Measurements from ENCODE around the gene APP. TPM values are rescaled to one million over a fixed set of nuclear protein-coding genes. Genes with fewer than 3 reads are reported as not detected.

APP gene
- total RNA-seq, 2 donors from 2014 or later: 38.5 to 81.4 TPM

- DNase-seq (ENCODE audit: low spot score in 2 of 2) (no peak), ATAC-seq (no peak)
- H3K27ac Mint-ChIP-seq: no peak overlapping the region
- H3K36me3 Mint-ChIP-seq: no peaks in the 10 kb centered on the region
- no peaks in the 10 kb centered on the region for H3K9me3 Mint-ChIP-seq
These were observed 167.2 kb downstream of the APP start for GRCh38 chr21:26003404-26003803.

GRCh38 chr21:26001356-26001755 is 169.2 kb downstream of the APP start:
- Mint-ChIP-seq H3K9me3 (no peaks in the 10 kb centered on the region), H3K27ac (no peak overlapping the region), H3K36me3 (no peaks in the 10 kb centered on the region)
- DNase-seq (ENCODE audit: low spot score in 2 of 2) (no peak), ATAC-seq (no peak)

GRCh38 chr21:25999921-26000582 is 170.5 kb downstream of the APP start:
- H3K9me3 Mint-ChIP-seq: no peaks in the 10 kb centered on the region
- DNase-seq (ENCODE audit: low spot score in 2 of 2): no peak
- peak; percentile 67 to 84 for ATAC-seq
- H3K36me3 Mint-ChIP-seq: no peaks in the 10 kb centered on the region
- peak overlapping the region in 1 of 2 donors; percentile 18 for H3K27ac Mint-ChIP-seq

- no peaks in the 10 kb centered on the region for H3K9me3 Mint-ChIP-seq
- ATAC-seq: no peak
- H3K27ac Mint-ChIP-seq: no peak overlapping the region
- no peak for DNase-seq (ENCODE audit: low spot score in 2 of 2)
- H3K36me3 Mint-ChIP-seq: no peaks in the 10 kb centered on the region
These were observed 172.6 kb downstream of the APP start for GRCh38 chr21:25997788-25998611.

- no peak overlapping the region for H3K27ac Mint-ChIP-seq
- H3K9me3 Mint-ChIP-seq: no peaks in the 10 kb centered on the region
- ATAC-seq (no peak), DNase-seq (ENCODE audit: low spot score in 2 of 2) (no peak)
- no peaks in the 10 kb centered on the region for H3K36me3 Mint-ChIP-seq
These were observed 175.3 kb downstream of the APP start for GRCh38 chr21:25995278-25995677.

- Mint-ChIP-seq H3K9me3 (no peaks in the 10 kb centered on the region), H3K36me3 (no peaks in the 10 kb centered on the region), H3K27ac (no peak overlapping the region)
- DNase-seq (ENCODE audit: low spot score in 2 of 2) (no peak), ATAC-seq (no peak)
These were observed 175.8 kb downstream of the APP start for GRCh38 chr21:25994758-25995163.

- H3K36me3 Mint-ChIP-seq: no peaks in the 10 kb centered on the region
- DNase-seq (ENCODE audit: low spot score in 2 of 2) (no peak), ATAC-seq (no peak)
- H3K9me3 Mint-ChIP-seq: no peaks in the 10 kb centered on the region
- no peak overlapping the region for H3K27ac Mint-ChIP-seq
These were observed 181.8 kb downstream of the APP start for GRCh38 chr21:25988738-25989137.

- Mint-ChIP-seq H3K36me3 (no peaks in the 10 kb centered on the region), H3K27ac (peak overlapping the region in 1 of 2 donors; percentile 50), H3K9me3 (no peaks in the 10 kb centered on the region)
- DNase-seq (ENCODE audit: low spot score in 2 of 2) (no peak), ATAC-seq (no peak)
These were observed 183.0 kb downstream of the APP start for GRCh38 chr21:25987531-25987930.

- ATAC-seq (no peak), DNase-seq (ENCODE audit: low spot score in 2 of 2) (no peak)
- no peak overlapping the region for H3K27ac Mint-ChIP-seq
- H3K36me3 Mint-ChIP-seq: peaks cover 0 to 4% of the 10 kb centered on the region in 2 donors
- no peaks in the 10 kb centered on the region for H3K9me3 Mint-ChIP-seq
These were observed 183.6 kb downstream of the APP start for GRCh38 chr21:25986928-25987327.

GRCh38 chr21:25985990-25986389 is 184.6 kb downstream of the APP start:
- peaks cover 3 to 6% of the 10 kb centered on the region in 2 donors for H3K36me3 Mint-ChIP-seq
- ATAC-seq (no peak), DNase-seq (ENCODE audit: low spot score in 2 of 2) (no peak)
- no peak overlapping the region for H3K27ac Mint-ChIP-seq
- H3K9me3 Mint-ChIP-seq: no peaks in the 10 kb centered on the region

- Mint-ChIP-seq H3K9me3 (no peaks in the 10 kb centered on the region), H3K27ac (no peak overlapping the region), H3K36me3 (peaks cover 6 to 17% of the 10 kb centered on the region in 2 donors)
- no peak for DNase-seq (ENCODE audit: low spot score in 2 of 2)
- ATAC-seq: no peak
These were observed 186.0 kb downstream of the APP start for GRCh38 chr21:25984538-25984937.

GRCh38 chr21:25983745-25984144 is 186.8 kb downstream of the APP start:
- H3K27ac Mint-ChIP-seq: no peak overlapping the region
- H3K36me3 Mint-ChIP-seq: peaks cover 6 to 18% of the 10 kb centered on the region in 2 donors
- DNase-seq (ENCODE audit: low spot score in 2 of 2): no peak
- ATAC-seq: no peak
- no peaks in the 10 kb centered on the region for H3K9me3 Mint-ChIP-seq

- H3K9me3 Mint-ChIP-seq: no peaks in the 10 kb centered on the region
- DNase-seq (ENCODE audit: low spot score in 2 of 2) (no peak), ATAC-seq (peak; percentile 43 to 47)
- peaks cover 6 to 32% of the 10 kb centered on the region in 2 donors for H3K36me3 Mint-ChIP-seq
- peak overlapping the region in 1 of 2 donors; percentile 23 for H3K27ac Mint-ChIP-seq
These were observed 189.9 kb downstream of the APP start for GRCh38 chr21:25980710-25981109.

- DNase-seq (ENCODE audit: low spot score in 2 of 2) (no peak), ATAC-seq (peak in 1 of 2 donors; percentile 71)
- Mint-ChIP-seq H3K36me3 (peaks cover 9 to 39% of the 10 kb centered on the region in 2 donors), H3K9me3 (no peaks in the 10 kb centered on the region), H3K27ac (peak overlapping the region in 1 of 2 donors; percentile 2)
These were observed 190.5 kb downstream of the APP start for GRCh38 chr21:25979845-25980616.

GRCh38 chr21:25977068-25977611 is 193.4 kb downstream of the APP start:
- DNase-seq (ENCODE audit: low spot score in 2 of 2) (no peak), ATAC-seq (no peak)
- Mint-ChIP-seq H3K27ac (peak overlapping the region in 1 of 2 donors; percentile 2), H3K36me3 (peaks cover 17 to 60% of the 10 kb centered on the region in 2 donors), H3K9me3 (no peaks in the 10 kb centered on the region)

GRCh38 chr21:25974964-25975363 is 195.6 kb downstream of the APP start:
- H3K27ac Mint-ChIP-seq: peak overlapping the region in 1 of 2 donors; percentile 44
- H3K9me3 Mint-ChIP-seq: peaks cover 3 to 4% of the 10 kb centered on the region in 2 donors
- ATAC-seq (no peak), DNase-seq (ENCODE audit: low spot score in 2 of 2) (no peak)
- peaks cover 26 to 64% of the 10 kb centered on the region in 2 donors for H3K36me3 Mint-ChIP-seq

Data from activated naive CD4-positive, alpha-beta T cell treated with anti-CD3 and anti-CD28 coated beads, Interleukin-2, amount 50 U/mL, for 72 hours (primary cell).